ENCODE data around the gene PDE1A.

PDE1A gene

GRCh38 chr2:182324665-182325064 is 102.2 kb downstream of the PDE1A start:
- TF ChIP-seq Cebpa-rat (IDR thresholded peaks at IDR 0.05): no peak
- Histone ChIP-seq H3K27me3 (no peaks in the 10 kb centered on the region), H3K4me3 (no peak overlapping the region), H3K9me3 (no peaks in the 10 kb centered on the region), H3K9ac (no peak overlapping the region), H3K4me1 (no peaks in the 10 kb centered on the region), H3K36me3 (no peaks in the 10 kb centered on the region), H3K4me2 (no peak overlapping the region), H3K27ac (no peak overlapping the region), H4K20me1 (no peaks in the 10 kb centered on the region)

GRCh38 chr2:182321096-182321495 is 105.7 kb downstream of the PDE1A start:
- H3K9me3 ChIP-seq: no peaks in the 10 kb centered on the region
- H3K9ac ChIP-seq: no peak overlapping the region
- no peaks in the 10 kb centered on the region for H3K27me3 ChIP-seq
- no peak overlapping the region for H3K4me3 ChIP-seq
- no peaks in the 10 kb centered on the region for H3K4me1 ChIP-seq
- no peaks in the 10 kb centered on the region for H3K36me3 ChIP-seq
- no peak for TF ChIP-seq Cebpa-rat (IDR thresholded peaks at IDR 0.05)
- H4K20me1 ChIP-seq: no peaks in the 10 kb centered on the region
- no peak overlapping the region for H3K4me2 ChIP-seq
- no peak overlapping the region for H3K27ac ChIP-seq

DNA sequence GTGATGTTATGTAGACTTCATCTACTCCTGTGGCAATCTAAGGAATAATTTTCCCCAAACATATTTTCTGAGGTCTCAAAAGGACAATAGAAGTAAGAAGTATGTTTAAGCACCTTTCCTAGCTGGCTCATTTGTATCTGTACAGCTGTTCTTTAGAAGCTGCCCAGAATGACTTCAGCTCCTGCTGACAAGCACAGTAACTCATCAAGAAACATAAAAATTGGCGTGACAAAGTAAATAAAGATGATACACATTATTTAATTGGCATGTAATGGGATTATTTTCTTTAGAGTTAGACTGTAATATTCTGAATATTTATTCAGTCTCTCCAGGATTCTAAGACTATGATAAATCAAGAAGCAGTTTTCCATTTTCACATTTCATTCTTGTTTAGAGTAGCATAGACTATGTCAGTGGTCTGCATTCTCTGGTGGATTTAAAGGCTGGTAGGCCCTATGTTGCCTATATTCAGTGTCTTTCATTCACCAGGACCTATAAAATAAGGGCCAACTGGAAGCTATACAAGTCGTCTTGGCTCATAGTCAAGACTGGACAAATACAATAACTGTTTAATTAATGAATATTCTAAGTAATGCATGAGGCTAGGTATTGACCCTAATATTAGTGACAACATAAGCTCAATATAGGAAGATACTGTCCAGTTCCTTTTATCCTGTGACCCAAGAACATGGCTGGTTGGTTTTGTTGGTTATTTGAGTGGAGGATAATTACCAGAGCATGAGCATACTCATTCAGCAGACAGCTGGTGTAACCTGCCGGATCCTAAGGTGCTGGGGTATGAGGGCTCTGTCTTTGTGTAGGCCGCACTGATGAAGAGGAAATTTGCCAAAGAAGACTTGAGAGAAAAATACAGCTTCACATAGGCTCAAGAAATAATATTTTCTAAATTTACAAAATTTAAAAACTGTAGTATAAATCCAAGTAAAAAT is 107.0 kb downstream of the PDE1A start:
- H3K27me3 ChIP-seq: no peaks in the 10 kb centered on the region
- no peak overlapping the region for H3K4me2 ChIP-seq
- TF ChIP-seq Cebpa-rat (IDR thresholded peaks at IDR 0.05): no peak
- H3K4me1 ChIP-seq: no peaks in the 10 kb centered on the region
- no peaks in the 10 kb centered on the region for H3K9me3 ChIP-seq
- no peaks in the 10 kb centered on the region for H4K20me1 ChIP-seq
- no peaks in the 10 kb centered on the region for H3K36me3 ChIP-seq
- H3K9ac ChIP-seq: no peak overlapping the region
- no peak overlapping the region for H3K27ac ChIP-seq
- no peak overlapping the region for H3K4me3 ChIP-seq

DNA sequence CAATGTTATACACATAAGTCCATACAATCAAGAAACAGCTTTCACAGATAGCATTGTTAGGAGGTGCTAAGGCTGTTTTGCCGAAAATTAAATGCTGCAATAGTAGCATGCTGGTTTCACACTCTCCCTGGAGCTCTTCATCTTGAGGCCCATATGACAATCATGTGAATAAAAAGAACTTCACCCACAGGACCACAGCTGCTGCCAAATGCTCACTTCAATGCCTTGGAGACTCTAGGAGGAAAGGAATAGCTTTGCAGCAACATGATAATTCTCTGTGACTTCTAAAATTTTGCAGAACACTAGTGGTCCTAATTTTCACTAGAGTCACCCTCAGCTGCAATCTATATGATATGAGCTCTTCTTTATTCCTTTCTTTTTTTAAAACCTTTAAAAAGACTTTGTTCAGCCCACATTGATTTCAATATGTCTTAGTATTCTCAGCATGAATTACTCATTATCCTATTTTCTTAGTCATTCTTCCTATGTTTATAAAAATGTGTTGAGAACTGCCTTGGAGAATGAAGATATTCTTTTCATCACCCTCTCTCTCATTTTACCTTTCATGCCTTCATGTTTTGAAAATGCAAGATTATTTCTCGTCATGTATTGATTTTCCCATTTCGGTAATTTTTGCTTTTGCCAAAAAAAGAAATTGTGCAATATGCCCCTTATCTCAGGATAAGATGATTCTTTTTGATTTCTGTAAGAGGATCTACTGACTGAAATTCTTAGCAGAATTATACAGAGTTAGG is 108.2 kb downstream of the PDE1A start:
- no peak overlapping the region for H3K4me3 ChIP-seq
- no peaks in the 10 kb centered on the region for H4K20me1 ChIP-seq
- H3K36me3 ChIP-seq: no peaks in the 10 kb centered on the region
- H3K27me3 ChIP-seq: no peaks in the 10 kb centered on the region
- no peaks in the 10 kb centered on the region for H3K4me1 ChIP-seq
- H3K4me2 ChIP-seq: no peak overlapping the region
- H3K9ac ChIP-seq: no peak overlapping the region
- TF ChIP-seq Cebpa-rat (IDR thresholded peaks at IDR 0.05): no peak
- no peak overlapping the region for H3K27ac ChIP-seq
- H3K9me3 ChIP-seq: no peaks in the 10 kb centered on the region

DNA sequence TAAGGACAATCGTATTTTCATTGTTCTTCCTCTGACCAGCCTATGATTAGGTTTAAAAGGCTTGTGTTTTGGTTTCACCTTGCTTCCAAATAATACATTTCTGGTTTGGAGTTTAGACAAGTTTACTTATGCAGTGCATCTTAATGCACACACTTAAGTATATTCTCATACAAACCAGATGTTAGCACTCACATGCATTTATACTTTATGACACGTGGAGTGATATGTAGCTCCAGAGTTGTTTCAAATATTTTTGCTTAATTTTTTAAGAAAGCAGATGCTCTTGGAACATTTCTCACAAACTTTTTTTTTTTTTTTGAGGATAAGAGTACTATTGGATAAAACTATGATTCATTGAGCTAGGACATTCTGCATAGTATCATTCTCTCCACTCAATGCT is 109.9 kb downstream of the PDE1A start:
- H3K9ac ChIP-seq: no peak overlapping the region
- H3K4me3 ChIP-seq: no peak overlapping the region
- no peaks in the 10 kb centered on the region for H4K20me1 ChIP-seq
- no peak overlapping the region for H3K27ac ChIP-seq
- no peaks in the 10 kb centered on the region for H3K4me1 ChIP-seq
- no peak overlapping the region for H3K4me2 ChIP-seq
- TF ChIP-seq Cebpa-rat (IDR thresholded peaks at IDR 0.05): no peak
- no peaks in the 10 kb centered on the region for H3K36me3 ChIP-seq
- no peaks in the 10 kb centered on the region for H3K27me3 ChIP-seq
- no peaks in the 10 kb centered on the region for H3K9me3 ChIP-seq

DNA sequence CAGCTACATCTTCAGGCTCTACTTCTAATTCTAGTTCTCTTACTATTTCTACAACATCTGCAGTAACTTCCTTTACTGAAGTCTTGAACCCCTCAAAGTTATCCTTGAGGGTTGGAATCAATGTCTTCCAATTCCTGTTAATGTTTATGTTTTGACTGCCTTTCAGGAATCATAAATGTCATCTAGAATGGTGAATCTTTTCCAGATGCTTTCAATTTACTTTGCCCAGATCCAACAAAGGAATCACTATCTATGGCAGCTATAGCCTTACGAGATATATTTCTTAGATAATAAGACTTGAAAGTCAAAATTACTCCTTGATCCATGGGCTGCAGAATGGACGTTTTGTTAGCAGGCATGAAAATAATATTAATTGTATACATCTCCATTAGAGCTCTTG is 123.9 kb downstream of the PDE1A start:
- no peaks in the 10 kb centered on the region for H3K4me1 ChIP-seq
- no peaks in the 10 kb centered on the region for H4K20me1 ChIP-seq
- TF ChIP-seq Cebpa-rat (IDR thresholded peaks at IDR 0.05): no peak
- no peaks in the 10 kb centered on the region for H3K36me3 ChIP-seq
- no peak overlapping the region for H3K4me3 ChIP-seq
- no peaks in the 10 kb centered on the region for H3K9me3 ChIP-seq
- H3K9ac ChIP-seq: no peak overlapping the region
- no peaks in the 10 kb centered on the region for H3K27me3 ChIP-seq
- H3K27ac ChIP-seq: no peak overlapping the region
- no peak overlapping the region for H3K4me2 ChIP-seq

GRCh38 chr2:182302174-182302573 is 124.7 kb downstream of the PDE1A start:
- no peaks in the 10 kb centered on the region for H3K36me3 ChIP-seq
- no peaks in the 10 kb centered on the region for H3K9me3 ChIP-seq
- no peaks in the 10 kb centered on the region for H4K20me1 ChIP-seq
- H3K4me3 ChIP-seq: no peak overlapping the region
- H3K9ac ChIP-seq: no peak overlapping the region
- TF ChIP-seq Cebpa-rat (IDR thresholded peaks at IDR 0.05): no peak
- H3K4me2 ChIP-seq: no peak overlapping the region
- no peaks in the 10 kb centered on the region for H3K4me1 ChIP-seq
- H3K27me3 ChIP-seq: no peaks in the 10 kb centered on the region
- no peak overlapping the region for H3K27ac ChIP-seq

GRCh38 chr2:182301093-182301492 is 125.7 kb downstream of the PDE1A start:
- no peak overlapping the region for H3K4me2 ChIP-seq
- no peak for TF ChIP-seq Cebpa-rat (IDR thresholded peaks at IDR 0.05)
- no peak overlapping the region for H3K4me3 ChIP-seq

GRCh38 chr2:182300608-182301007 is 126.2 kb downstream of the PDE1A start:
- Histone ChIP-seq H3K9me3 (no peaks in the 10 kb centered on the region), H3K4me3 (no peak overlapping the region), H3K4me2 (no peak overlapping the region), H3K4me1 (no peaks in the 10 kb centered on the region), H4K20me1 (no peaks in the 10 kb centered on the region), H3K9ac (no peak overlapping the region), H3K36me3 (no peaks in the 10 kb centered on the region), H3K27ac (no peak overlapping the region), H3K27me3 (no peaks in the 10 kb centered on the region)
- TF ChIP-seq Cebpa-rat (IDR thresholded peaks at IDR 0.05): no peak

More at GRCh38 chr2:182301093-182301492, 125.7 kb downstream of the PDE1A start:
- H3K27ac ChIP-seq: no peak overlapping the region
- H3K9ac ChIP-seq: no peak overlapping the region
- no peaks in the 10 kb centered on the region for H3K4me1 ChIP-seq
- no peaks in the 10 kb centered on the region for H4K20me1 ChIP-seq
- H3K9me3 ChIP-seq: no peaks in the 10 kb centered on the region
- H3K27me3 ChIP-seq: no peaks in the 10 kb centered on the region
- H3K36me3 ChIP-seq: no peaks in the 10 kb centered on the region

DNA sequence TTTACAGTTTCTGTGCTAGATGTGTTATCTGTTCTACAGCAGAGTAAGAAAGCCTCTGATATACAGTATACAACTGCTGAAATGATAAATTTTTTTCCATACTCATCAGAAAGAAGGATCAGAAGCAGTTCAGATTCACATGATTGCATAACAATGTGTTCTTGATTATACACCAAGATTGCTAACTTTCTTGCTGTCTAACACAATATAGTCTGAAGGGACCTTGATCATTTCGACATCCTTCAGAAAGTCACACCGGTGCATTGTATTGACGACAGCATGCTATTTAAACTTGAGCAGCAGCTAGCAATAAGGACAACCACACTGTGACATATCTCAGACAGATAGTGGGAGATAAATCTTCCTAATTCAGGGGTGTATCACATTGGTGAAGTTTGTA is 127.2 kb downstream of the PDE1A start:
- no peak overlapping the region for H3K27ac ChIP-seq
- TF ChIP-seq Cebpa-rat (IDR thresholded peaks at IDR 0.05): no peak
- H3K9ac ChIP-seq: no peak overlapping the region
- H3K4me3 ChIP-seq: no peak overlapping the region
- H3K4me1 ChIP-seq: no peaks in the 10 kb centered on the region
- no peaks in the 10 kb centered on the region for H3K9me3 ChIP-seq
- H3K36me3 ChIP-seq: no peaks in the 10 kb centered on the region
- no peaks in the 10 kb centered on the region for H4K20me1 ChIP-seq
- H3K27me3 ChIP-seq: no peaks in the 10 kb centered on the region
- H3K4me2 ChIP-seq: no peak overlapping the region

Measured in BLaER1 (cell line).